PFSK-1 (cell line): Measurements from ENCODE around the gene TRAF1.

ENCODE experiments used
- FOXP2 ChIP-seq: optimal IDR thresholded peaks from 2 replicates; pipeline ENCODE3; 2011; ENCODE audit warnings: borderline replicate concordance, control low read depth, inconsistent platforms; ENCODE audit not compliant: insufficient read depth; ENCODE audit errors: extremely low read length, extremely low read depth
- POLR2AphosphoS5 ChIP-seq: IDR thresholded peaks from 2 replicates; pipeline ENCODE4 v1.6.1; 2012; ENCODE audit warnings: low read depth, mild to moderate bottlenecking, control low read depth, low read length, moderate library complexity
- SIN3A ChIP-seq: IDR thresholded peaks from 2 replicates; pipeline ENCODE4 v1.6.1; 2012; ENCODE audit warnings: mild to moderate bottlenecking, low read length, moderate library complexity, borderline replicate concordance; ENCODE audit not compliant: insufficient read depth
- TAF1 ChIP-seq: IDR thresholded peaks from 2 replicates; pipeline ENCODE4 v1.6.1; 2012; ENCODE audit warnings: low read length, control low read depth, borderline replicate concordance; ENCODE audit not compliant: insufficient read depth
- TF ChIP-seq, protein P1 (sequence below), 2 experiments: IDR thresholded peaks; 2 replicates each; pipeline versions ENCODE4 v1.6.1 to v1.8.0; 2011 to 2012; ENCODE audit warnings: low read depth in 2 of 2, low read length in 2 of 2, control low read depth in 1 of 2, inconsistent platforms in 1 of 2, mild to moderate bottlenecking in 1 of 2, moderate library complexity in 1 of 2; ENCODE audit not compliant: insufficient read depth in 1 of 2

Gene TRAF1

GRCh38 chr9:120915854-120916470 lies 10.6 kb downstream of the TRAF1 start:
- TF ChIP-seq SIN3A = no peak
- TF ChIP-seq, protein P1, sequence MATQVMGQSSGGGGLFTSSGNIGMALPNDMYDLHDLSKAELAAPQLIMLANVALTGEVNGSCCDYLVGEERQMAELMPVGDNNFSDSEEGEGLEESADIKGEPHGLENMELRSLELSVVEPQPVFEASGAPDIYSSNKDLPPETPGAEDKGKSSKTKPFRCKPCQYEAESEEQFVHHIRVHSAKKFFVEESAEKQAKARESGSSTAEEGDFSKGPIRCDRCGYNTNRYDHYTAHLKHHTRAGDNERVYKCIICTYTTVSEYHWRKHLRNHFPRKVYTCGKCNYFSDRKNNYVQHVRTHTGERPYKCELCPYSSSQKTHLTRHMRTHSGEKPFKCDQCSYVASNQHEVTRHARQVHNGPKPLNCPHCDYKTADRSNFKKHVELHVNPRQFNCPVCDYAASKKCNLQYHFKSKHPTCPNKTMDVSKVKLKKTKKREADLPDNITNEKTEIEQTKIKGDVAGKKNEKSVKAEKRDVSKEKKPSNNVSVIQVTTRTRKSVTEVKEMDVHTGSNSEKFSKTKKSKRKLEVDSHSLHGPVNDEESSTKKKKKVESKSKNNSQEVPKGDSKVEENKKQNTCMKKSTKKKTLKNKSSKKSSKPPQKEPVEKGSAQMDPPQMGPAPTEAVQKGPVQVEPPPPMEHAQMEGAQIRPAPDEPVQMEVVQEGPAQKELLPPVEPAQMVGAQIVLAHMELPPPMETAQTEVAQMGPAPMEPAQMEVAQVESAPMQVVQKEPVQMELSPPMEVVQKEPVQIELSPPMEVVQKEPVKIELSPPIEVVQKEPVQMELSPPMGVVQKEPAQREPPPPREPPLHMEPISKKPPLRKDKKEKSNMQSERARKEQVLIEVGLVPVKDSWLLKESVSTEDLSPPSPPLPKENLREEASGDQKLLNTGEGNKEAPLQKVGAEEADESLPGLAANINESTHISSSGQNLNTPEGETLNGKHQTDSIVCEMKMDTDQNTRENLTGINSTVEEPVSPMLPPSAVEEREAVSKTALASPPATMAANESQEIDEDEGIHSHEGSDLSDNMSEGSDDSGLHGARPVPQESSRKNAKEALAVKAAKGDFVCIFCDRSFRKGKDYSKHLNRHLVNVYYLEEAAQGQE (IDR thresholded peaks at IDR 0.05; ENCODE audit: insufficient read depth in 1 of 2, low read depth in 2 of 2, low read length in 2 of 2) = no peak
- no peak for TF ChIP-seq POLR2AphosphoS5
- TF ChIP-seq FOXP2 = no peak
- no peak for TF ChIP-seq TAF1

- TF ChIP-seq, protein P1 (IDR thresholded peaks at IDR 0.05; ENCODE audit: insufficient read depth in 1 of 2, low read depth in 2 of 2, low read length in 2 of 2) = no peak
- TF ChIP-seq POLR2AphosphoS5 = no peak
- no peak for TF ChIP-seq FOXP2
- TF ChIP-seq SIN3A = no peak
- TF ChIP-seq TAF1 = no peak
These were observed 11.6 kb downstream of the TRAF1 start for GRCh38 chr9:120914953-120915352.

DNA sequence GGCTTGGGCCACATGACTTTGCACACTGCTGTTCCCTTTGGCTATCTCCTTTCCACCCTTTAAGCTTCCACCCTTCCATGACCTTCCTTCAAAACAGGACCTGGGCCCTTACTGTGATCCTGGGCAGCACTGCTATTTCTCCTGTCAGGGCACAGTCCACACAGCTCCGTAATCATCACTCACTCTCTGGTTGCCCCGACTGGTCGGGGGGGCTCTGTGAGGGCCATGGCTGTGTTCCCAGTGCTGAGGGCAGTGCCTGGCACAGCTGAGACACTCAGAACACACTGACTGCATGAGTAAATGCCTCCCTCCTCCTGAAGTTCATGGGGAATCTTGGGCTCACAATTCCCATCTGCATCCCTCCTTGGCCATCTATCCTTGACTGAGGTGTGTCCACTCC lies 12.2 kb downstream of the TRAF1 start:
- TF ChIP-seq, protein P1 (IDR thresholded peaks at IDR 0.05; ENCODE audit: insufficient read depth in 1 of 2, low read depth in 2 of 2, low read length in 2 of 2) = no peak
- TF ChIP-seq FOXP2 (no peak), TAF1 (no peak), SIN3A (no peak), POLR2AphosphoS5 (no peak)

DNA sequence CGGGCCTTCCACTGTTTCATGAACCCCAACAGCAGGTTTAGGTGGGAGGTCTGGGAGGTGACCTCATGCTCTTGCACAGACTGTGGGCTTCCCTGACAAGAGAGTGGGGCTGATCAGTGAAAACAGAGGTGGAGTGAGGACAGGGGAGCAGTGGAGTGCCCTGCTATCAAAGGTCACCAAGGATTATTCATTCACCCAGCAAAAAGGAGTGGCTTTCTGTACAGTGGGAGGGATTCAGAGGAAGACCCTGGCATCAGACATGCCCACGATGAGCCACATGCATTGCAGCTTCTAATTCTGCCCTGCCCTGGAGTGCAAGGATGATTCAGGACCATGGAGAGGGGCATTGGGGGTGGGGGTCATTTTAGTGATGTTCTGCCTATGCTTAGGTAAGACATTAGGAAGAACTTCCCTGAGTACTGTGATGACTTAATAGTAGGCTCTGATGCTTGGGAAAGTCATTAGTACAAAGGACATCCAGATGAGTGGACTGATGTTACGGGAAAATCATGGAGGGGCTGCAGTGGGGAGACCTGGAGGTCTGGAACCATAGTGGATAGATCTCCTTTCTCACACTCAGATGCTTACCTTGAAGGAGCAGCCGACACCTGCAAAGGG lies 12.8 kb downstream of the TRAF1 start:
- TF ChIP-seq, protein P1 (IDR thresholded peaks at IDR 0.05; ENCODE audit: insufficient read depth in 1 of 2, low read depth in 2 of 2, low read length in 2 of 2) = peak; percentile 90 to 97
- TF ChIP-seq TAF1 = no peak
